Measurements from ENCODE around the gene FAM20A. TPM values are rescaled to one million over a fixed set of nuclear protein-coding genes. Genes with fewer than 3 reads are reported as not detected.
"Not testable (repeated sequence)": the region's sequence is repeated elsewhere in the genome, so short reads cannot be mapped to it uniquely, and the experiment has no call there.

FAM20A gene
- total RNA-seq, 3 donors from 2014 or later = 1.9 to 6.1 (median 5.8) TPM

DNA sequence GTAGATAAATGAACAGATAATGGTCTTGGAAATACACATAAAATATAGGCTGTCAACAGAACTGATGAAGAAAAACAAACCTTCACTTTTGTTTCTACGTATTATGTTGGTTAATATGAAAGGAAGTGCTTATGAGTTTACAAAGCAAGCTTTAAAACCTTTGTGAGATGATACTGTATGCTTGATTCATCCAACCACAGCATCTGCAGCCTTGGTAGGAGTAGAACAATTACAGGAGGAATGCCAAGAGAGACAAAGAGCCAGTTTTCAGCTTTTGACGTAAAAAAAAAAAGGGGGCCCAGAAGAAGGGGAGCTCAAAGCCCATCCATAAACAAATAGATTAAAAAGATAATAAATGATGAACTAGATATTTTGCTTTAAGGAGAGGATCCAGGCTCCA lies 13.3 kb downstream of the FAM20A start:
- Histone ChIP-seq H3K36me3 (ENCODE audit: low read depth) (no peaks in the 10 kb centered on the region), H3K4me1 (ENCODE audit: low read depth) (no peaks in the 10 kb centered on the region), H3K4me3 (no peak overlapping the region), H3K9me3 (no peaks in the 10 kb centered on the region)
- intact Hi-C loops (cut with DNase I, micrococcal nuclease) = no loop called here
- DNase-seq (no peak), ATAC-seq (no peak)
- no peak for TF ChIP-seq CTCF (IDR thresholded peaks at IDR 0.05)

DNA sequence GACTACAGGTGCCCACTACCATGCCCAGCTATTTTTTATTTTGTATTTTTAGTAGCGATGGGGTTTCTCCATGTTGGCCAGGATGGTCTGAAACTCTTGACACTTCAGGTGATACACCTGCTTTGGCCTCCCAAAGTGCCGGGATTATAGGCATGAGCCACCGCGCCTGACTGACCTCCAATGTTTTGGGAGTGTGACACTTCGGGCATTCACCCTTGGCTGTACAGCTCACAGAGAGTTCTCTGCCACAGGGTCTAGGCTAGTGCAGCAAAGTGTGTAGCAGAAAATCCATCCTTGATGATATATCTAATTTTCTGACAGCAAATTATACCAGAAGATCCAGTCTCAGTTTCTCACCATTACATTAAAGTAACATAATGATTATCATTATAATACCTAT lies 14.1 kb downstream of the FAM20A start:
- no peak for ATAC-seq
- intact Hi-C loops (cut with DNase I, micrococcal nuclease) = no loop called here

GRCh38 chr17:68585643-68586042 lies 15.5 kb downstream of the FAM20A start:
- intact Hi-C loops (cut with DNase I, micrococcal nuclease) = no loop called here
- DNase-seq (no peak), ATAC-seq (no peak)
- Histone ChIP-seq H3K4me3 (no peak overlapping the region), H3K4me1 (ENCODE audit: low read depth) (no peaks in the 10 kb centered on the region), H3K9me3 (no peaks in the 10 kb centered on the region), H3K36me3 (ENCODE audit: low read depth) (no peaks in the 10 kb centered on the region)
- TF ChIP-seq CTCF (IDR thresholded peaks at IDR 0.05) = no peak

More for the DNA sequence above, 14.1 kb downstream of the FAM20A start:
- no peak for TF ChIP-seq CTCF (IDR thresholded peaks at IDR 0.05)
- Histone ChIP-seq H3K36me3 (ENCODE audit: low read depth) (no peaks in the 10 kb centered on the region), H3K4me3 (no peak overlapping the region), H3K4me1 (ENCODE audit: low read depth) (no peaks in the 10 kb centered on the region), H3K9me3 (no peaks in the 10 kb centered on the region)
- no peak for DNase-seq

GRCh38 chr17:68584581-68585303 lies 16.4 kb downstream of the FAM20A start:
- no peak overlapping the region for H3K4me3 ChIP-seq

DNA sequence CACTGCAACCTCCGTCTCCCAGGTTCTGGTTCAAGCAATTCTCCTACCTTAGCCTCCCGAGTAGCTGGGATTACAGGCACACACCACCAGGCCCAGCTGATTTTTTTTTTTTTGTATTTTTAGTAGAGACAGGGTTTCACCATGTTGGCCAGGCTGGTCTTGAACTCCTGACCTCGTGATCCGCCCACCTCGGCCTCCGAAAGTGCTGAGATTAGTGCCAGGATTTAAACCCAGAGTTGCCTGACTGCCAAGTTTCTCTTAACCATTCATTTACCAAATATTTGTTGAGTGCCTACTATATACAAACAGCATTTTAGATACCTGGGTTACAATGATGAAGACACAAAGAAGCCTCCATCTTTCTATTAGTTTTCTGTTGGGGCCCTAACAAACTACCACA lies 18.3 kb downstream of the FAM20A start:
- H3K36me3 ChIP-seq (ENCODE audit: low read depth); intact Hi-C loops (cut with DNase I, micrococcal nuclease); ATAC-seq; H3K9me3 ChIP-seq; DNase-seq; H3K4me1 ChIP-seq (ENCODE audit: low read depth); H3K4me3 ChIP-seq: not testable (repeated sequence)

More at GRCh38 chr17:68584581-68585303, 16.4 kb downstream of the FAM20A start:
- Histone ChIP-seq H3K36me3 (ENCODE audit: low read depth) (no peaks in the 10 kb centered on the region), H3K9me3 (no peaks in the 10 kb centered on the region), H3K4me1 (ENCODE audit: low read depth) (no peaks in the 10 kb centered on the region)
- TF ChIP-seq CTCF (IDR thresholded peaks at IDR 0.05) = no peak
- ATAC-seq (no peak), DNase-seq (no peak)
- intact Hi-C loops (cut with DNase I, micrococcal nuclease) = no loop called here

DNA sequence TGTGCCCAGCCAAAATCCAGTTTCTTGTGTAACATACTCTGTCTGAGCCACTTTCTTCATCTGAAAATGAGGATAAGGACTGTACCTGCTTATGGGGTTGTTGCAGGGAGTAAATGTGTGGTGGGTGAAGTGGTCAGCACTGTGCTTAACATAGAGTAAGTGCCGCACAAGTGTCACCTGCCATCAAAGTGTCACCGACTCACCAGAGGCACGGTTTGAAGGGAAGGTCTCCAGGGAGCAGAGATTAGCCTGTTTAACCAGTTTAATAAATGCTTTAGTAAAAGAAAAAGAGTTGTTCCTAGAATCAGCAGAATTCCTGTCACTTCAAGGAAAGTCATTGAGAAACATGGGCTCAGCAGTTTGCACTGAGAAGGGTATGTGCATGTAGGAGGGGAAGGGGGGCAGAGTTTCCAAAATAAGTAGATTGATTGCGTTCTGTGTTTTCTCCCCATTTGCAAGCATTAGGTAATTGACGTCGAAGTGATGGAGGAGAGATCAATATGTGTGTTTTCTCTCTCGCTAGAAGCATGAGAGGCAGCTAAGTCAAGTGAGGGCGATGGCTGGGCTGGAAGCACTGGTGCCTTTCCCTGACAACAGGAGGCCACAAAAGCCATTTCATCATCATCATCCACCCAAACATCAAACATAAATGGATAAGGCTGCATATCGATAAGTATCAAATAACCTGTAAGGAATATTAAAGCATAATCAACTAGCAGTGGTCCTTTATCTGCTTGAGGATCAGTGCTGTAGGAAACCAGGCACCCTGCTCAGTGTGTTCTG lies 19.1 kb downstream of the FAM20A start:
- Histone ChIP-seq H3K4me3 (no peak overlapping the region), H3K9me3 (no peaks in the 10 kb centered on the region), H3K4me1 (ENCODE audit: low read depth) (no peaks in the 10 kb centered on the region), H3K36me3 (ENCODE audit: low read depth) (no peaks in the 10 kb centered on the region)
- no peak for TF ChIP-seq CTCF (IDR thresholded peaks at IDR 0.05)
- intact Hi-C loops (cut with DNase I, micrococcal nuclease) = no loop called here
- ATAC-seq = no peak
- DNase-seq = no peak

Data from mucosa of descending colon (tissue), 3 donors.